Measurements from ENCODE around the gene COL19A1.

Gene COL19A1

DNA sequence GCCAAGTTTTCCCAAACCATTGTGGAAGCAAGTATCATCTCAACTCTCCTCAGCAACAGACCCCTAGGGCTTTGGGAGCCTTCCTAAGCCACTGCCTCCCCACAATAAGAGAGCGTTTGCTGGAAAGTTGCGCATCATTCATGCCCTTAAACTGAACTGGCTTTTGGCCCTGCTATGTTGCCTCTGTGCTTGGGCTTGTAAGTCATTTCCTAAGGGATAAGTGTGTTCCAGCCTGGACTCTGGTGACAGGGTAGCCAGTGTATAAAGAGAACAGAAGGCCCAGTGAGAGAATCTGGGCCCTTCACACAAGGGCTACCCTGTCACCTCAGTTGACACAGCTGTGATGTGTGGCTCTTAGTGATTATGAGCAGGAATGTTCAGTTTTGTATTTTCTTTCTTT, 358.7 kb downstream of the COL19A1 start:
- ATAC-seq, result no peak
- no peak for DNase-seq

- DNase-seq (no peak), ATAC-seq (no peak)
These were observed 365.0 kb downstream of the COL19A1 start for GRCh38 chr6:70231311-70231710.

DNA sequence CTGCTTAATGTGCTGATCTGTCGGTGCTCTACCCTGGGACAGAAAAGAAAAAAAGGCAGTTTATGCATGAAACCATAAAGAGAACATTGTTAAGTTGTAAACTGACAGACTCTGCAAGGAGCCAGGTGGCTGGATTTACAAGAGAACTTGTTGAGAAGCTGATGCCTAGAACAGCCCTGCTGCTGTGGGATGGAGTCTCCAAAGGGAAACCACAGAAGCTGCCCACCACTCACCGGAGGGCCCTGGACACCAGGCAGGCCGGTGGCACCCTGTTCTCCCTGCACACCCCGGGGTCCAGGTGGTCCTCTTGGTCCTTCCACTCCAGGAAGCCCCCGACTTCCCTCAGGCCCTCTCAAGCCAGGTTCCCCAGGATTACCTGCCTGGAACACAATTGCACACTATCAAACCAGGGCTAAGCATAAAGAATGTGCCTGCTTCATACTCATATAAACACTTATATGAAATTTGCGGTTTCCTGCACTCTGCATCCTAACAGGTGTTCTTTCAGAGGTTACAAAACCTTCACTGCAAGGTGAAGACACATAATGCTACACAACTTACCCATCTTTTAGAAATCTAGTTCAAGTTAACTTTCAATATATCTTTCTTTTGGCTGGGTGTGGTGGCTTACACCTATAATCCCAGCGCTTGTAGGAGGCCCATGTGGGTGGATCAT, 368.3 kb downstream of the COL19A1 start:
- no peak for ATAC-seq
- DNase-seq, result no peak

DNA sequence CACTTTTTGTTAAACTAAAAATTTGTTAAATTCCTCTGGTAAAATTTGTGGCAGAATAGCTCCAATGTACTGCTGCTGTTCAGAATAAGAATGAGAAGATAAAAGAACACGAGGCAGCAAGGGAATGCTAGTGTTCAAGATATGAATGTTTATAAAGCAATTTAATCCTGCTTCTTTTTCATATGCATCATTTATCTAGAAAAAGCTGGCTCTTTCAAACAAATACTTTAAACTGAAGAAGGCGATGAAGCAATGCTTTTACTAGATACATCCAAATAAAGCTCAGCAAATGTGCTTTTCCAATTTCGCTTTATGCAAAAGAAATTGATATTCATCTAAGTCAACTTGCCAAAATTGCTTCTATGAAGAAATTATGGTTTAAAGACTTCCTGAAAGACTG, 370.0 kb downstream of the COL19A1 start:
- DNase-seq (no peak), ATAC-seq (no peak)

DNA sequence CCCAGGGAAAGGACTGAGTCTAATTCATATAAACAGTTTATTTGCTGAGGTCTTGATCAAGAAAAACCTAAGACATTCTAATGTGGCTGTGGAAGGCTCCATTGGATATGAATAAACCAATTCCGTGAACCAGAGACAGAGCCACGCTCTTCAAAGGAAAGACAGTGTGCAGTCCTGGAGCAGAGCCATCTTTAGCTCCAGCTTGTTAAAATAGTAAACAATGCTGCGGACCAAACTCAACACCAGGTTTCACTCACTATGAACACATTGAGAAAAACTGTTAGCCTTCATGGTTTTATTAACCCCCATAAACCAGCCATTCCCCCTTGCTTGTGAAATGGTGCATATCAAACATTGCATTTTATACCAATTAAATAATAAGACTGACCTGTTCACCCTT, 374.7 kb downstream of the COL19A1 start:
- DNase-seq (no peak), ATAC-seq (no peak)

DNA sequence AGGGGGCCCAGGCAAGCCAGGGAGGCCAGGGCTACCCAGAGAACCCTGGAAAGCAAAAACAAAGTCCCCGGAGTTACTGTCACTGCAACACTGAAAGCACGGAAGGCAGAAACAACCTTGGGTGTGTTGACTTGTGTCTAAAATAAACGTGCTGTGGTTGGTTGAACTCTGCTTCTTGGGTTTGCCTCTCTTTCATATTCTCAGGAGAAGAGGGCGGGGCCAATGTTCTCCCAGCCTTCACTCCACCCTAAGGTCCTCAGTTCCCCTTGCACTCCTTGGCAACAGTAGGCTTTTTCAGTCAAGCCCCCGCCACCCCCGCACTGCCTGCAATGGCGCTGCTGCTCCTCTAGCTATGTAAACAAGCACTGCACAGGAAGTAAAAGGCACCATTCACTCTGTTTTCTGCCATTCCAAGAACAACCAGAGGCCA, 375.6 kb downstream of the COL19A1 start:
- no peak for ATAC-seq
- no peak for DNase-seq

DNA sequence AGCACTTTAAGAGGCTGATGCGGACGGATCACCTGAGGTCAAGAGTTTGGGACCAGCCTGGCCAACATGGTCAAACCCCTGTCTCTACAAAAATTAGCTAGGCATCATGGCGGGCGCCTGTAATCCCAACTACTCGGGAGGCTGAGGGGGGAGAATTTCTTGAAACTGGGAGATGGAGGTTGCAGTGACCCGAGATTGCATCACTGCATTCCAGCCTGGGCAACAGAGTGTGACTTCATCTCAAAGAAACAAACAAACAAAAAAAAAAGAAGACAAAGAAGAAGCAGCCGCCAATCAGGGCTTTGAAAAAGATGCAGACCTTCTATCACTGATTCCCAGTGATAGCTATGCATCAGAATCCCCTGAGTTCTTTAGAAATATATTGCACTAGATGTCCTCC, 379.8 kb downstream of the COL19A1 start:
- ATAC-seq (no peak), DNase-seq (no peak)

GRCh38 chr6:70252604-70253003, 386.2 kb downstream of the COL19A1 start:
- ATAC-seq, result no peak
- DNase-seq, result no peak

GRCh38 chr6:70253923-70254322, 387.6 kb downstream of the COL19A1 start:
- DNase-seq, result no peak
- no peak for ATAC-seq

DNA sequence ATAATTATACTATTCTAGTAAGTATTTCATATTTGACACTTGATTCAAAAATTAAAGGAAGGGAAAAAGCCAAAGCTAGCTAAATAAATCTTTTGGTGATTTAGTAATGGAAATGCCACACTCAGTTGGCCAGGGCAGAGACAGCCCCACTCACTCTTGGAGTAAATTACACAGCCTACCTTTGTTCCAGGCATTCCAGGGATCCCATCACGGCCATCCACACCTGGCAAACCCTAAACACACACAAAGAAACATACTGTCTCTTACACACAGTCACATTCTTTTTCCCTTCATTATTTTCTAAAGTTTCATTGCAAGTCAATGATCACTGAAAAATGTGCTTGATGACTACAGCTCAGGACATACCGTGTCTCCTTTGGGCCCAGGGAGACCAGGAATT, 388.4 kb downstream of the COL19A1 start:
- DNase-seq (no peak), ATAC-seq (no peak)

- ATAC-seq, result no peak
- no peak for DNase-seq
These were observed 391.5 kb downstream of the COL19A1 start for GRCh38 chr6:70257768-70258273.

GRCh38 chr6:70258483-70258882, 392.1 kb downstream of the COL19A1 start:
- no peak for ATAC-seq
- DNase-seq, result no peak
